GM18861 (cell line): ENCODE results near the gene TTC16.
A peak's percentile ranks its signal among the peaks of the same experiment; 100 is the strongest.

Experiments
- ATAC-seq: cut with Tn5 transposase; IDR thresholded peaks from one replicate; pipeline ENCODE4 v1.9.1; 2021; ENCODE audit not compliant: unreplicated experiment

The TTC16 gene

DNA sequence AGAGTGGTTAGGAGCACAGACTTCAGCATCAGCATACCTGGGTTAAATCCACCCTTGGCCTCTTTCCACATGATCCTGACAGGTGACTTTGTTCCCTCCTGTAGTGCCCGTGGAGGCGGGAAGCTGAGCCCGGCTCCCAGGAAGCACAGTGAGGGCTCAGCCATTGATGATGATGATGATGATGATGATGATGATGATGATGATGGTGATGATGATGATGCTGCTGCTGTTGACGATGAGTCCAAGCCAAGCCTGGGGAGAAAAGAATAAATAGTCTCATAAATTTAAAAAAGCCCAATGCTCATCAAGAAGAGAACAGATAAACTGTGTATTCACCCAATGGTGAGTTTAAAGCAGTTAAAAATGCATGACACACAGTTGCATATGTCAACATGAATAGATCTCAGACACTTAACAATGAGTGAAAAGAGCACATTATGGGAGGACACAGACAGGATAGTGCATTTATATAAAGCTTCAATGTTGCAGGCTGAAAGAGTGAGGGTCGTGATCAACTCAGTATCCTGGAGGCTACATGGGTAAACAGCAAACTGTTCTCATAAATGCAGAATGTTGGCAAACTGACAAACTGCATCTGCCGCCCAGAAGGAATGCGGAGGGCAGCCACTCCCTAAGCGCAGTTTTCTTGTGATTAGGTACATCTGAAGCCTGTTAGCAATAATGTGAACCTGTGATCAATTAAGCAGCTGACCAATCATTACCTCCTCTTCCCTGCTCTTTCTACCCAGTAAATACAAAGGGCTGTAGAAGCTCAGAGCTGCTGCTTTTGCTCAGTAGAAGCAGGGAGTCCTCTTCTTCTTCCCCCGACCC, 20.8 kb upstream of the TTC16 start:
- ATAC-seq, result no peak

DNA sequence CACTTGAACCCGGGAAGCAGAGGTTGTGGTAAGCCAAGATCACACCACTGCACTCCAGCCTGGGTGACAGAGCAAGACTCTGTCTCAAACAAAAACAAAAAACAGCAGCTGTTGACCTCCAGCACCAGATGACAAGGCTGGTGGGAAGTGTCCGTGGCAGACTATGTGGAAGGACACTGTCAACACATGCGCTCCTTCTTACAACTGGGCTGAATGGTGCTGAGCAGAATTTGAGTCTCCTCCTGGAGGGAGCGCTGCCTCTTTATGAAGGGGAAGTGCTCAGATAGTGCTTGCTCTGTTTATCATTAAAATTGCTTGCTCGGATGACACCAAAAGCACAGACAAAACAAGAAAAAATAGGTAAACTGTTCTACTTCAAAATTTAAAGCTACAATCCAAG, 18.3 kb upstream of the TTC16 start:
- no peak for ATAC-seq

DNA sequence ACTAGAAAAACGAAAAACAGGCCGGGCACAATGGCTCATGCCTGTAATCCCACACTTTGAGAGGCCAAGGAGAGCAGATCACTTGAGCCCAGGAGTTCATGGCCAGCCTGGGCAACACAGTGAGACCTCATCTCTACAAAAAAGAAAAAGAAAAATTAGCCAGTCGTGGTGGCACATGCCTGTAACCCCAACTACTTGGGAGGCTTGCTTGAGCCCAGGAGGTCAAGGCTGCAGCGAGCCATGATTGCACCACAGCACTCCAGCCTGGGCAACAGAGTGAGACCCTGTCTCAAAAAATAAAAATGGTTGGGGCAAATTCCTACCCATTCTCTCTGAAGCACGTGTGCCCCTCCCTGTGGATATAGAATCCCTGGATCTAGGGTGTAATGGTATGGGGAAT, 17.5 kb upstream of the TTC16 start:
- ATAC-seq, result no peak

DNA sequence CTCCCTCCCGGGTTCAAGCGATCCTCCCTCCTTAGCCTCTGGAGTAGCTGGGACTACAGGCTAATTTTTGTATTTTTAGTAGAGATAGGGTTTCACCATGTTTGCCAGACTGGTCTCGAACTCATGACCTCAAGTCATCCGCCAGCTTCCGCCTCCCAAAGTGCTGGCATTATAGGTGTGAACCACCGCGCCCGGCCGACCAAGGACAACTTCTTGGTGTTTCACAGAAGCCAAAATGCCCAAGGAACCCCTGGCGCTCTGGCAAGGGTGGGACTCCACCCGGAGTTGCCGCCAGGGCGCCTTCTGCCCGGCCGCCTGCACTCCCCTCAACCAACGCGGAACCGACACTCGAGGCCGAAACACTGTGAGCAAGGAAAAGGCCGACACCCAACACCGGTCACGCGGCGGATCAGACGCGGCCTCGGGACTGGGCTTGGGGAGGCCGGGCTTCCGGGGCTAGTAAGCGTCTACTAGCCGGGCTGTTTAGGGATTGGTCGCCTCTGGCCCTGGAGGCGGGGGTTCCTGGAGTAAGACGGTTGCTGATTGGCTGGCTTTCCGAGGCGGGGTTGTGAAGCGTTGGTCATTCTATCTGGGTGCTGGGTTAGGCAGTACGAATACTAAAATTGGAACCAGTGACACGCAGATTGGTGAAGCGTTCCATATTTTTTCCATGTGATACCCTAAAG, 16.8 kb upstream of the TTC16 start:
- ATAC-seq, result peak; percentile 93

DNA sequence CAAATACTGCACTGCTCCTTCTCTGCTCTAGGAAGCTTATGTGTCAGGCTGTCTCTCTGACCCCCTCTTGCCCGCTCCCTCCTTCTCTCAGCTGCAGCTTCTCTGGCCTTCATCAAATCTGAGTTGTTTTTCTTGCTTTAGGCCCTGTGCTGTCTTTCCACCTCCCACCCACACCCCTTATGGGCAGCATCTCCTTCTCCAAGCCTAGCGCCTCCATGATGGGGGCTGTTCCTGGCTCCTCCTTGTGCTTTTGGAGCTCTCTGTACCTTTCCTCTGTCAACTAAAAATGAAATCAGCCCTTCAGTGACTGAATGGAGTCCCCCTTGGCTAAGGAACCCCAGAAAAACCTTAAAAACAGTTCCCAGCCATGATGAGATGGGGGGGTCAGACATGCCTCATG, 15.7 kb upstream of the TTC16 start:
- no peak for ATAC-seq

DNA sequence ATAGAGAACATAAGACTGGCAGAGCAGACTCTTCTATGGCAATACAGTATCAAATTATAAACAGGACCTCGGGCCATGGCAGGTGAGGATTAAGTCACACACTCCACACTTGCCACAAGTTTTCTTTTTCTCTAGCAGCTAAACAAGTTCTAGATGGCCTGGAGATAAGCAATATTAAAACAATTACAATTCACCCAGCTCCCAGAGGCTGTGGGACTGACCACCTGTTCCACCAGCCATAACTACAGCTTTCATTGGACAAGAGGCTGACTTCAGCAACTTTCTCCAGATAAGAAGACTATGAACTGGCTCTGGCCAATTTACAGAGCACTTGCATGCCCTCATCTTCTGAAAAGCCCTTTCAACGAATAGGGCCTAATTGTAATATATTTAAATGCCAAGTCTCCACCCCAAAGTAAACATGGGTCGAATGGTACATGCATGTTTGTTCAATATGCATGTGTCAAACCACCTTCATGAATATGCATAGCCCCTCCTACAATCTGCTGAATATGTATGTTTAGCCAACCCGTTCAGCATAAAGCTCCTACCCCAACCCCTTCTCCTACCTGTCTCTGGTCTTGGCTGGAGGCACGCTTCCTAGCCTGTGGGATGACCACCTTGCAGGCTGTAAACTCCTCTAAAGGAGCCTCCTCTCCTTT, 15.2 kb upstream of the TTC16 start:
- ATAC-seq, result no peak

DNA sequence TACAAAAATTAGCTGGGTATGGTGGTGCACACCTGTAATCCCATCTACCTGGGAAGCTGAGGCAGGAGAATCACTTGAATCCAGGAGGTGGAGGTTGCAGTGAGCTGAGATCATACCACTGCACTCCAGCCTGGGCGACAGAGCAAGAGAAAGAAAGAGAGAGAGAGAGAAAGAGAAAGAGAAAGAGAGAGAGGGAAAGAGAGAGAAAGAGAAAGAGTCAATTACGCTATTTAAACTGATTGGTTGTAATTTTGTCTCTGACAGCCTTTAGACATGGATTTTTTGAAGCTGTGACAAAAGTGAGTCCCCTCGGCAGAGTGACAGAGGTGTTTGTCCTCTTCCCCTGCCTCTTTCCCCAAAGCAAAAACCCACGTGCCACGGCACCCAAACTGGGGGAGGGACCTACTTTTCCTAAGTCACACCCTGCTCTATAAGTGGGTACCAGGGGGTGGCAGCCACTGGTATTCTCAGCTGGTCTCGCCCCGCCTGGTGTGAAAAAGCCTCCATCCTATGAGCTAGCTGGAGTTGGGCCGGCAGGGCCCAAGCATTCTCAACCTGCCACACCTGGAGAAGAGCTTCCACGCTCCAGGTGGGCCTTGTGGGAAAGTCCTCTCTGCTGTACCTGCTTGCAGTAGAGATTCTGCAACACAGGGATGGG, 12.5 kb upstream of the TTC16 start:
- no peak for ATAC-seq

DNA sequence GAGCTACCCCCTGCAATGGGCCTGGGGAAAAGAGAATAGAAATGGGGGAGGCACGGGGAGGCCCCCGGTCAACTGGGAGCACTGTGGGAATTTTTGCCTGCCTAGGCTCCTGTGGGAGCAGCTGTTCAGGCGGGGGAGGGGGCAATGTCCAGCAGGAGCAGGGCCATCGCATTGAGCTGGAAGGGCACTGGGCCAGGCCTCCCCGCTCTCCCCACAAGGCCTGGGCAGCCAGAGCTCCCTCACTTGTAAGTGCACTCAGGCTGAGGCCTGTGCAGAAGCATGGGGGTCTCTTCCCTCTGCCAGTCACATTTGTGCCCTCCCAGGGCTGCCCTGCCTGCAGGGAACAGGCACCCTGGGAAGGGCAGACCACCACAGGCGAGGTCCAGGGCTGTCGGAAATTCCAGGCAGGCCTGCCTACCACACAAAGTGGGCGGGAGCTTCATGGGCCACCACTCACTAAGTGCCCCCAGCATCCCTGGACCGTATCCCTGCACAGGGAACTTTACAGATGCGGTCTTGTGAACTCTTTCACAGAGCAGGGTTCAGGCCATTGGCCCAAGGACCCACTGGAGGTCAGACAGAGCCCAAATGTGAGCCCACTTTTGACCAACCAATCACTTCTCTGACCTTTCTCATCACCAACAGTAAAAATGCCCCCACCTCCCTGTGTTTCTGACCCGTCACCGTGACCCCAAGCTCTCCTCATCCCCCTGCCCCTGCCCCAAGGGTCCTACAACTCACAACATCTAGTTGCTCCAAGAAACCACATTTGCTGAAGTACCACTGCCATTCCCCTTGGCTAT, 10.1 kb upstream of the TTC16 start:
- ATAC-seq, result no peak

DNA sequence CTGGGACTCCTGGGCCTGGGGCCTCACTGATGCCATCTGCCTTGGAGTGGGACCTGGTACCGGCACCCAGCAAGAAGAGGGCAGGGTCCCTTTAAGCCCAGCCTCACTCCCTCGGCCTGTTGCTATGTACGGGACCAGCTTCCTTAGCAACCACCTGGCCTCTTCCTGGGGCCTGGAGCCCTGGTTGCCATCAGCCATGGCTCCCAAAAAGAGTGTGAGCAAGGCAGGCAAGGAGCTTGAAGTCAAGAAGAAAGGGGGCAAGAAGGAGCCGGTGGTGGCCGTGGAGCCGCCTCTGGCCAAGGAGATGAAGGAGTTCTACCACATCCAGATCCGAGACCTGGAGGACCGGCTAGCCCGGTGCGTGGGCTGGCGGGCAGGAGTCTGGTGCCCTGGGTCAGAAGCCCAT, 9.0 kb upstream of the TTC16 start, which contains the start of gene CFAP157:
Gene CFAP157, plus strand, starts transcription at position 153 of the 406 bp plus-strand sequence. Its CDS starts 44 bp downstream, at position 197.
- no peak for ATAC-seq

DNA sequence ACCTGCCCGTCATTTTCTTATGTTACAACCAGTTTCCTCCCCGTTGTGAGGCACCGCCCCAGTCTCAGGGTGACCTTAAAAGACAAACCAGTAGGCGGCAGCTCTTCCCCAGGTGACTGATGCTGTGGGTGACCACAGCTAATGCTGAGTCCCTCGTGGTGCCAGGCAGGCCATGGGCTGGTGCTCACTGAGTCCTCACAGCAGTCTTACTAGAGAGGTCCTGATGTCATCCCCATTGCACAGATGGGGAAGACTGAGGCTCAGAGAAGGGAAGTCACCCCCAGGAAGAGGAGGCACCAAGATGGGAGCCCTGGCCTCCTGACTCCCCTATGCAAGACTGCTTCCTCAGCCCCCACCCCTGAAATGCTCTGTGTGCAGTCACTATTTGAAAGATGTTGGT, 8.1 kb upstream of the TTC16 start:
- no peak for ATAC-seq

DNA sequence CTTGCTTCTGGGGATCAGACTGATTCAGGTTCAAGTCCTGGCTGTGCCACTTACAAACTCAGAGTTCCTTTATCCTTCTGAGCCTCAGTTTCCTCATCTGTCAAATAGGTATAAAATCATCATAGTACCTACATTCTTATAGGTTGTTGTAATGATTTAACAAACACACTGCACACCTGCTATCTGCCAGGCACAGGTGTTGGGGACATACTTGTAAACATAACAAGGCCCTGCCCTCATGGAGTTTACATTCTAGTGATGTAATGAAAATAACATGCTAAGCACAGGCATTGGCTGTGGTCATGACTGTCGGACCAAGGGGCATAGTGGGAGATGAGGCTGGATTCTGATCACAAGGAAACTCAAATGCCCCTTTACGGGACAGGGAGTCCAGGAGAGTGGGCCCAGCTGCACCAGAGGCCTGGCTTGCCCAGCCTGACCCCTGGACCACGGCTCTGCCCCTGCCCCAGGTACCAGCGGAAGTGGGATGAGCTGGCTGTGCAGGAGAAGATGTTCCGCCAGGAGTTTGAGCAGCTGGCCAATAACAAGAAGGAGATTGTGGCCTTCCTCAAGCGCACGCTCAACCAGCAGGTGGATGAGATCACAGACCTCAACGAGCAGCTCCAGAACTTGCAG, 6.8 kb upstream of the TTC16 start:
- ATAC-seq, result no peak

DNA sequence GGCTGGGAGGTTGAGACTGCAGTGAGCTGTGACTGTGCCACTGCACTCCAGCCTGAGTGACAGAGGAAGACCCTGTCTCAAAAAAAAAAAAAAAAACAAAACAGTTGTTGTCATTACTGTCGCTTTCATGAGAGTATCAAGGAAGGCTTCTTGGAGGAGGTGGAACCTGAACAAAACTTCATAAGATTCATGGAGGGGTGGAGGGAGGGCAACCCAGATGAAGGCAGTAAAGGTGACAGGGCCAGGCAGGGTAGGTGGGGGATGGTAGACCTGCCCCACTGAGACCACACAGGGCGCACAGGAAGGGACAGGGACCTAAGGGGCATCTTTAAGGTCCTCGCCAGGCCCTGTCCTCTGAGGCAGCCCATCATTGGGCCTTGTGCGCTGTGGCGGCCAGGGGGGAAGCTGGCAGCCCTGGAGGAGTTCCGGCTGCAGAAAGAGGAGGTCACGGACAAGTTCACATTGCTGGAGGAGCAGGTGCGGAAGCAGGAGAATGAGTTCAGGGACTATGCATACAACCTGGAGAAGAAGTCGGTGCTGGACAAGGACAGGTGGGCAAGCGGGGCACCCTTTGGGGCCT, 5.6 kb upstream of the TTC16 start:
- no peak for ATAC-seq

DNA sequence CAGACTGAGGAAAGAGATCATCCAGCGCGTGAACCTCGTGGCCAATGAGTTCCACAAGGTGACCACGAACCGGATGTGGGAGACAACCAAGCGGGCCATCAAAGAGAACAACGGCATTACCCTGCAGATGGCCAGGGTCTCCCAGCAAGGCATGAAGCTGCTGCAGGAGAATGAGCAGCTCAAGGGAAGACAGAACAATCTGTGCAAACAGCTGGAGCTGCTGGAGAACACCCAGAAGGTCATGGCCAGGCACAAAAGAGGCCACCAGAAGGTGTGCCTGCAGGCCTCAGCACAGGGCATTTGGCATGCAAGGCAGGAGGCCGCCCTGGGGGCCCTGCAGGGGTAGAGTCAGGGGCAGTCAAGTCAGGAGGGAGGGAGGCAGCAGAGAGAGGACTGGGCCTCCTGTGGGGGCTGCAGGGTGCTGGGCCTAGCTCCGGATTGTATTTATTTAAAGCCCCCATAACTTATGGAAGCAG, 4.6 kb upstream of the TTC16 start:
- no peak for ATAC-seq

DNA sequence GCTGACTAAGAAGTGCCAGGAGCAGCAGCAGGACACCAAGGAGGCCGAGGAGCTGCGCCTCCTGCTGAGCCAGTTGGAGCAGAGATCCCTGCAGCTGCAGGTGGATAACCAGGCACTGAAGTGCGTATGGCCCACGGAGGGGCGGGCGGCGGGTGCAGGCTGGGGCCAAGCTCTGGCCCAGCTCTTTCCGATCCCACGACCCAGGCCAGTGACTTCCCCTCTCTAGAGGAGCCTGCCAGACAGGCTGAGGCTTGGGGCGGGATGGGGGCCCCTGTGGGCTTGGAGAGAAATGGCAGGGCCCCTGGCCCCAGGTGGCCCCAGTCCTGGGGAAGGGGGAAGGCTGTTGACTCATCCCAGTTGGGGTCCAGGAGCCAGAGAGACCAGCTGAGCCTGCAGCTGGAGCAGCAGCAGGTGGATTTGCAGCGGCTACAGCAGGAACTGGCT, 4.0 kb upstream of the TTC16 start:
- no peak for ATAC-seq

DNA sequence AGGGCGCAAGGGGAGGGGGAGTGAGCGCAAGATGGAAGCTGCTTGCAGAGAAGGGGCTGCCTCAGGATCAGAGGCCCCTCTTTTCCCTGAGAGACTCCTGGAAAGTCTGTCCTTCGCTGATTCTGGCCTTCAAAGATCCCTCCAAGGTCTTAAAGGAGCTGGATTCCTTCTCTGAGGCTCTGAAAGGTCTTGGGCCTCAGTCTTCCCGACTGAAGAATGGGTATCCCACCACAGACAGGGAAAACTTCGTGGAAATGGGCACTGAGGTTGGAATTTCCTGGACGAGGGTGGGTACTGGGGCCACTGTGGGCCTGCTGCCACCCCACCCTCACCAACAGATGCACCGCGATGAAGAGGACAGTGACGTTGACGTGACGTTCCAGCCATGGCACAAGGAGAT, 3.5 kb upstream of the TTC16 start:
- no peak for ATAC-seq

DNA sequence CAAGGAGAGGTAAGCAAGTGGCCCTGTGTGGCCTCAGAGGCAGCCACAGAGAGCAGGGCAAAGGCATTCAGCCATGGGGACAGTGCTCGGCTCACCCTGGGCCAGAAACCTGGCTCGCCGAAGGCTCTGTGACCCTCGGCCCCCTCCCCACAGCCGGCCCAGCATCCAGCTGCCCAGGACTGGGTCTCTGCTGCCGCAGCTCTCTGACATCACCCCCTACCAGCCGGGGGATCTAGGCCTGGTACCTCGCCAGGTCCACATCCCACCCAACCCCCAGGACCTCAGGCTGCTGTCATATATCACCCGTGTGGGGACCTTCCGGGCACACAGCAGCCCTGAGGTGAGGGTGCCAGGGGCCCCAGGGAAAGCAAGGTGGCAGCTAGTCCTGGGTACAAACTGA, 3.0 kb upstream of the TTC16 start:
- no peak for ATAC-seq

DNA sequence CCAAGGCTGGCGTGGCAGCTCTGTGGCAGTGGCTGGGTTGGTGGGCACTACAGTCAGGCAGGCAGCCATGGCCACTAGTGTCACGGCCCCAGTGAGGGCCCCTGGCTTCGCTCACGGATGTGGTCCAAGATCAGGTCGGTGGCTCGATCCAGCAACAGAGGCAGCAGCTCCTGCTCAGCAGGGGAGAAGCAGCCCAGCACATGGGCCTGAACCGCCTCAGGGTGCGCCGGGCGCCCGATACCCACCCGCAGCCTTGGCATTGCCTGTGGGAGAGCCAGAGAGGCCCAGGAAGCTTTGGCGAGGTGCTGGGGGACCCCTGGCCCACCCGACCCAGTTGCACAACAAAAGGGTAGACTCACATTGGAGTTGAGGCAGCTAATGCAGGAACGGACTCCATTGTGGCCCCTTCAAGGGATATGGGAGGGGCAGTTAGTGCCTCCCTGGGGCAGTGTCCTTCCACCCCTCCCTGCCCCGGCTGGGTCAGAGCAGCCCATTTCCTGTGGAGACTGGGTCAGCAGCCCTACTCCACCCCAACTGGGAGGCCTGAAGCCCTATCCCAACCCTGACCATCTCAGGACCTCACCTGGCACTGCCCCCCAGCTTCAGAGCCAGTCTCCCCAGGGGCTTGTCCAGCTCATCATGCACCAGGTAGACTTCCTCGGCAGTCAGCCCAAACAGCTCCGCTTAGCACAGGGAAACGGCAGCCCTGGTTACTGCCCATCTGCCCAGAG, 1.7 kb upstream of the TTC16 start:
- no peak for ATAC-seq

DNA sequence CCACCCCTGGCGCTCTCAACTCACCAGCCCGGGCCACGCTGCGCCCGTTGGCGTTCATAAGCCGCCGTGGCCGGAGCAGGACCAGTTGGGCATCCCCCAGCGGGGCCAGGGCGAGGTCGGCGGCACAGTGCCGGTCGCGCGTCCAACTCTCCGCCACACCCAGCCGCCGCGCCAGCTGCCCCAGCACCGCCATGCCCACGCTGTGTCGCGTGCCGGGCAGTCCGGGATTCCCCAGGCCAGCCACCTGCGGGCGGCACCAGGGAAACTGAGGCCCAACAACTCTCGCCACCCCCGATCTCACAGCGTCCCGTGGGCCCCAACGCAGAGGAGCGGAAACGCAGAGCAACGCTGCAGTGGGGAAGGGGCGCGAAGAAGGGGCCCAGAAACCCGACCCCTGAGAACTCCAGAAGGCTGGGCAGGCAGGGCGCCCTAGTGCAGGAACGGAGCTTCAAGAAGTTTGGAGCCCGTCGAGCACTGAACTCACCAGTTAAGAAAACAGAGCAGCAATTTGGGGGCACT, 869 bp upstream of the TTC16 start:
- no peak for ATAC-seq

DNA sequence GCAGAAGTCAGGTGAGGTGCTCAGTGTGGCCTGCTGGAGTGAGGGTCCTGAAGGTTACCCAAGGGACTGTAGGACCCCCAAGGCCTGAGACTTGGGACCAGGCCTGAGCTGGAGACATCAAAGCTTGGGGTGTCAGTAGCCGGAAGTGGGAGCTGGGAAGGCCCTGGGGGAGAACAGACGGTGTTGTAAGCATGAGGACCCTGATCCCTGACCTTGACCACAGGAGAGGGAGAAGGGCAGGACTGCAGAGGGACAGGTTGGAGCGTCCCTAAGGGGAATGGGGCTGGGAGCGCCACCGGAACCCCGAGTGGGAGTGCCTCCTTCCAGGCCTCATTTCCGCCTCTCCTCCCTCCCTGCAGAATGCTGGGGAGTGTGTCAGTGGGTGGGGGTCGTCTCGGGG, 533 bp downstream of the TTC16 start:
- no peak for ATAC-seq
